Smooth muscle cell (in vitro differentiated cells): ENCODE data around the gene NUP93. TPM values are rescaled to one million over a fixed set of nuclear protein-coding genes. Genes with fewer than 3 reads are reported as not detected.
"Not testable (repeated sequence)": the region's sequence is repeated elsewhere in the genome, so short reads cannot be mapped to it uniquely, and the experiment has no call there.

Source experiments
- DNase-seq: peaks from one replicate; lab custom pipeline; 2025; ENCODE audit not compliant: unreplicated experiment; lab: John Stamatoyannopoulos, UW
- H2AFZ ChIP-seq: fragments of 200-600 bp; sonication (generic); 2 replicates; pipeline ENCODE4 v1.6.0; 2016; ENCODE audit warnings: antibody characterized with exemption, low read depth, mild to moderate bottlenecking
- H3F3A ChIP-seq: fragments of 200-600 bp; sonication (generic); 2 replicates; pipeline ENCODE4 v1.6.0; 2017; ENCODE audit warnings: antibody characterized with exemption, low read depth
- H3K27ac ChIP-seq: fragments of 200-600 bp; sonication (generic); 2 replicates; pipeline ENCODE4 v1.5.1; 2016; ENCODE audit warnings: low read depth, mild to moderate bottlenecking
- H3K27me3 ChIP-seq: fragments of 200-600 bp; sonication (generic); 2 replicates; pipeline ENCODE4 v1.6.1; 2016; ENCODE audit warnings: low read depth, mild to moderate bottlenecking
- H3K36me3 ChIP-seq: fragments of 200-600 bp; sonication (generic); 2 replicates; pipeline ENCODE4 v1.5.1; 2016; ENCODE audit warnings: low read depth
- H3K4me1 ChIP-seq: fragments of 200-600 bp; sonication (generic); 2 replicates; pipeline ENCODE4 v1.5.1; 2016; ENCODE audit warnings: low read depth
- H3K4me2 ChIP-seq: fragments of 200-600 bp; sonication (generic); 2 replicates; pipeline ENCODE4 v1.6.0; 2016; ENCODE audit warnings: mild to moderate bottlenecking
- H3K4me3 ChIP-seq: fragments of 200-600 bp; sonication (generic); 2 replicates; pipeline ENCODE4 v1.5.1; 2016; ENCODE audit warnings: mild to moderate bottlenecking
- H3K79me2 ChIP-seq: fragments of 200-600 bp; sonication (generic); 2 replicates; pipeline ENCODE4 v1.6.0; 2016; ENCODE audit warnings: low read depth, mild to moderate bottlenecking
- H3K9ac ChIP-seq: fragments of 200-600 bp; sonication (generic); 2 replicates; pipeline ENCODE4 v1.6.0; 2016; ENCODE audit warnings: low read depth
- H3K9me3 ChIP-seq: fragments of 200-600 bp; sonication (generic); replicated peaks from 2 replicates; pipeline ENCODE4 v1.5.1; 2016; ENCODE audit warnings: low read depth
- H4K20me1 ChIP-seq: fragments of 200-600 bp; sonication (generic); 2 replicates; pipeline ENCODE4 v1.6.0; 2016; ENCODE audit warnings: low read depth
- WGBS: methylation state at CpG from one replicate; pipeline ENCODE4 v1.1.7; 2016; ENCODE audit warnings: low lambda C conversion rate; 5-methylcytosine and 5-hydroxymethylcytosine counted together
- polyA plus RNA-seq: library from polyadenylated mRNA; unstranded; fragments of >200 nt; fragmentation: Nextera tagmentation; extraction: Ambion mirVana; gene quantifications from 2 replicates; pipeline ENCODE4 v1.2.1, GENCODE V29; 2016
- total RNA-seq: library from RNA; depleted of rRNA; stranded (reverse); fragments of >200 nt; gene quantifications from 2 replicates; pipeline ENCODE4 v1.2.3, GENCODE V29; 2014
- TF ChIP-seq, protein P1 (sequence below): fragments of 200-600 bp; sonication (generic); IDR thresholded peaks from 2 replicates; pipeline ENCODE4 v1.5.1; 2017; ENCODE audit warnings: borderline replicate concordance, mild to moderate bottlenecking, antibody characterized with exemption; ENCODE audit not compliant: insufficient read depth, poor library complexity, severe bottlenecking

NUP93 gene
- total and polyA plus RNA-seq, 2 experiments from 2014 or later, result 45.6 to 55.8 TPM

GRCh38 chr16:56734429-56734828 lies 4.5 kb downstream of the NUP93 start:
- WGBS, result 96% methylated on average over 3 of the region's 3 CpGs
- TF ChIP-seq, protein P1, sequence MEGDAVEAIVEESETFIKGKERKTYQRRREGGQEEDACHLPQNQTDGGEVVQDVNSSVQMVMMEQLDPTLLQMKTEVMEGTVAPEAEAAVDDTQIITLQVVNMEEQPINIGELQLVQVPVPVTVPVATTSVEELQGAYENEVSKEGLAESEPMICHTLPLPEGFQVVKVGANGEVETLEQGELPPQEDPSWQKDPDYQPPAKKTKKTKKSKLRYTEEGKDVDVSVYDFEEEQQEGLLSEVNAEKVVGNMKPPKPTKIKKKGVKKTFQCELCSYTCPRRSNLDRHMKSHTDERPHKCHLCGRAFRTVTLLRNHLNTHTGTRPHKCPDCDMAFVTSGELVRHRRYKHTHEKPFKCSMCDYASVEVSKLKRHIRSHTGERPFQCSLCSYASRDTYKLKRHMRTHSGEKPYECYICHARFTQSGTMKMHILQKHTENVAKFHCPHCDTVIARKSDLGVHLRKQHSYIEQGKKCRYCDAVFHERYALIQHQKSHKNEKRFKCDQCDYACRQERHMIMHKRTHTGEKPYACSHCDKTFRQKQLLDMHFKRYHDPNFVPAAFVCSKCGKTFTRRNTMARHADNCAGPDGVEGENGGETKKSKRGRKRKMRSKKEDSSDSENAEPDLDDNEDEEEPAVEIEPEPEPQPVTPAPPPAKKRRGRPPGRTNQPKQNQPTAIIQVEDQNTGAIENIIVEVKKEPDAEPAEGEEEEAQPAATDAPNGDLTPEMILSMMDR, result no peak
- DNase-seq, result no peak
- no peak overlapping the region for H3K27ac ChIP-seq
- H3K9me3 ChIP-seq, result no peaks in the 10 kb centered on the region
- H3K27me3 ChIP-seq, result no peaks in the 10 kb centered on the region
- H3K4me3 ChIP-seq, result no peak overlapping the region
- H3K4me1 ChIP-seq, result no peaks in the 10 kb centered on the region
- H4K20me1 ChIP-seq, result peaks cover 23% of the 10 kb centered on the region
- no peak overlapping the region for H3K9ac ChIP-seq
- no peaks in the 10 kb centered on the region for H3K36me3 ChIP-seq
- no peak overlapping the region for H3K4me2 ChIP-seq
- H3F3A ChIP-seq, result no peaks in the 10 kb centered on the region
- no peak overlapping the region for H2AFZ ChIP-seq
- peaks cover 68% of the 10 kb centered on the region for H3K79me2 ChIP-seq

DNA sequence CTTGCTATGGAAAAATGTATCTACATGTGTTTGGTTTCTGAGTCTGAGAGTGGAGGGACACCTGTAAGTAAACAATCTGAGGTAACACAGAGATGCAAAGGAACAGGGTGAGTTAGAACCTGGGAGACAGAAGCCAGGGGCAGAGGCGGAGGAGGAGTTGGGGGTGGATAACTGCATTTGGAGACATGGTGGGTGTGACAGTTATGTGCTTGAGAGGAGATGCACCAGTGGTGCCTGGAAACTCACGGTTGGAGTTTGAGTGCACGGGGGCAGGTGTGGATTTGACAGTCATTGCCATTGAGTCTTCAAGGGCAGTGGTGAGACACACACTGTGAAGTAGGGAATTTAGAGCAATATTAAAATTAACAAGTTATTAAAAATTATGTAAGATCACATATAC lies 6.5 kb downstream of the NUP93 start:
- Histone ChIP-seq H3K4me3 (no peak overlapping the region), H3K79me2 (peaks cover 53% of the 10 kb centered on the region), H2AFZ (no peak overlapping the region), H3K27ac (no peak overlapping the region), H3K4me2 (no peak overlapping the region), H3F3A (no peaks in the 10 kb centered on the region), H3K36me3 (no peaks in the 10 kb centered on the region), H3K27me3 (no peaks in the 10 kb centered on the region), H3K4me1 (no peaks in the 10 kb centered on the region), H3K9me3 (no peaks in the 10 kb centered on the region), H3K9ac (no peak overlapping the region), H4K20me1 (peaks cover 23% of the 10 kb centered on the region)
- no peak for DNase-seq
- 98% methylated on average over 3 of the region's 3 CpGs for WGBS
- TF ChIP-seq, protein P1, result no peak

DNA sequence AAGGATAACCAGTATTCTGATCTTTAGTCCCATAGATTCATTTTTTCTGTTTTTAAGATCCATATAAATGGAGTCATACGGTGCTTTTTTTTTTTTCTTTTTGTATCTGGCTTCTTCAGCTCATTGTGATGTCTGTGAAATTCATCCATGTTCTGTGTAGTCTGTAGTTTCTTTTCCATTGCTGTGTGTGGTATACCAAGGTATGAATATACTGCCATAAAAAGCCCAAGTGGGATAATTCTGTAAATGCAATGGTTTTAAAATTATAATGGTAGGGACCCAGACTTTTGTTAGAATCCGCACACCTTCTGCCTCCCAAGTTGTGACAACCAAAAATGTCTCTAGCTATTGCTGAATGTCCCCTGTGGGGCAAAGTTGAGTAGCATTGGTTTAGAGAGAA lies 7.6 kb downstream of the NUP93 start:
- H3F3A ChIP-seq, result no peaks in the 10 kb centered on the region

GRCh38 chr16:56738221-56738620 lies 8.3 kb downstream of the NUP93 start:
- H3K4me3 ChIP-seq, result no peak overlapping the region
- TF ChIP-seq, protein P1, result no peak
- 93% methylated on average over 1 of the region's 1 CpG for WGBS
- H4K20me1 ChIP-seq, result peaks cover 23% of the 10 kb centered on the region
- no peak overlapping the region for H3K27ac ChIP-seq
- H3K36me3 ChIP-seq, result no peaks in the 10 kb centered on the region
- H3K9me3 ChIP-seq, result no peaks in the 10 kb centered on the region
- no peak overlapping the region for H3K9ac ChIP-seq
- H3K27me3 ChIP-seq, result no peaks in the 10 kb centered on the region
- H3K4me1 ChIP-seq, result peaks cover 6% of the 10 kb centered on the region
- no peak for DNase-seq
- H3K4me2 ChIP-seq, result no peak overlapping the region
- no peaks in the 10 kb centered on the region for H3F3A ChIP-seq
- H3K79me2 ChIP-seq, result peaks cover 42% of the 10 kb centered on the region
- H2AFZ ChIP-seq, result no peak overlapping the region

More for the DNA sequence above, 7.6 kb downstream of the NUP93 start:
- TF ChIP-seq, protein P1, result no peak
- no peak overlapping the region for H2AFZ ChIP-seq
- H3K9ac ChIP-seq, result no peak overlapping the region
- no peaks in the 10 kb centered on the region for H3K36me3 ChIP-seq
- DNase-seq, result no peak
- H3K4me2 ChIP-seq, result no peak overlapping the region
- H4K20me1 ChIP-seq, result peaks cover 23% of the 10 kb centered on the region
- no peak overlapping the region for H3K27ac ChIP-seq
- H3K27me3 ChIP-seq, result no peaks in the 10 kb centered on the region
- peaks cover 43% of the 10 kb centered on the region for H3K79me2 ChIP-seq
- WGBS, result 95% methylated on average over 2 of the region's 2 CpGs
- no peak overlapping the region for H3K4me3 ChIP-seq
- H3K4me1 ChIP-seq, result peaks cover 3% of the 10 kb centered on the region
- H3K9me3 ChIP-seq, result no peaks in the 10 kb centered on the region

DNA sequence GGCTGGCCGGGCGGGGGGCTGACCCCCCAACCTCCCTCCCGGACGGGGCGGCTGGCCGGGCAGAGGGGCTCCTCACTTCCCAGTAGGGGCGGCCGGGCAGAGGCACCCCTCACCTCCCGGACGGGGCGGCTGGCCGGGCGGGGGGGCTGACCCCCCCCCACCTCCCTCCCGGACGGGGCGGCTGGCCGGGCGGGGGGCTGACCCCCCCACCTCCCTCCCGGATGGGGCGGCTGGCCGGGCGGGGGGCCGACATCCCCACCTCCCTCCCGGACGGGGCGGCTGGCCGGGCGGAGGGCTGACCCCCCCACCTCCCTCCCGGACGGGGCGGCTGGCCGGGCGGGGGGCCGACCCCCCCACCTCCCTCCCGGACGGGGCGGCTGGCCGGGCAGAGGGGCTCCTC lies 9.4 kb downstream of the NUP93 start:
- not testable (repeated sequence) for H3K4me2 ChIP-seq, H3K4me1 ChIP-seq, H3K27ac ChIP-seq, H3K36me3 ChIP-seq, H3F3A ChIP-seq, H3K27me3 ChIP-seq, H3K9ac ChIP-seq, H3K9me3 ChIP-seq, H2AFZ ChIP-seq, DNase-seq, H3K4me3 ChIP-seq
- Histone ChIP-seq H4K20me1 (peaks cover 23% of the 10 kb centered on the region), H3K79me2 (peaks cover 46% of the 10 kb centered on the region)
- WGBS, result no CpG with 5 or more reads among the region's 38 CpGs
